Skin of body (tissue), 2 donors: Measurements from ENCODE around the gene SPOP. TPM values are rescaled to one million over a fixed set of nuclear protein-coding genes. Genes with fewer than 3 reads are reported as not detected.

Experiments
- DNase-seq: peaks from one replicate; lab custom pipeline; 2025; lab: John Stamatoyannopoulos, UW
- total RNA-seq: library from RNA; depleted of rRNA; stranded (reverse); fragments of >200 nt; gene quantifications from one replicate; pipeline ENCODE4 v1.2.3, GENCODE V29; 2014

Gene SPOP
- total RNA-seq, 1 donor from 2014 or later = 77.3 TPM

DNA sequence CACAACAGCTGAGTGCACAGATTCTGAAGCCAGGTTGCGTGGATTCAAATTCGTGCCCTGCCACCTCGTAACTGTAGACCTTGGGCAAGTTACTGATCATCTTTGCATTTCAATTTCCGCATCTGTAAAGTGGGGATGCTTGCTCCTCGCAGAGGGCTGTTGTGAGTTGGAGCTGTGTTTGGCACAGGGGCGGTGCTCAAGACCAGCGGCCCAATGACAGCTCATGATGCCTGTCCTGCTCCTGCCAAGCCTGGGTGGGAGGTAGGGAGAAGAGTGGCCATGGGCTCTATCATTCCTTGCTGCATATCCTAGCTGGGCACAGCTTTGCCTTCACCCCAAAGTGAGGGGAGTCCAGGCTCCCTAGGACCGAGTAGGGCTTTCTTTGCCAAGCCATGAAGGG is 89.6 kb downstream of the SPOP start:
- no peak for DNase-seq

GRCh38 chr17:49587366-49588073 is 90.4 kb downstream of the SPOP start:
- no peak for DNase-seq

DNA sequence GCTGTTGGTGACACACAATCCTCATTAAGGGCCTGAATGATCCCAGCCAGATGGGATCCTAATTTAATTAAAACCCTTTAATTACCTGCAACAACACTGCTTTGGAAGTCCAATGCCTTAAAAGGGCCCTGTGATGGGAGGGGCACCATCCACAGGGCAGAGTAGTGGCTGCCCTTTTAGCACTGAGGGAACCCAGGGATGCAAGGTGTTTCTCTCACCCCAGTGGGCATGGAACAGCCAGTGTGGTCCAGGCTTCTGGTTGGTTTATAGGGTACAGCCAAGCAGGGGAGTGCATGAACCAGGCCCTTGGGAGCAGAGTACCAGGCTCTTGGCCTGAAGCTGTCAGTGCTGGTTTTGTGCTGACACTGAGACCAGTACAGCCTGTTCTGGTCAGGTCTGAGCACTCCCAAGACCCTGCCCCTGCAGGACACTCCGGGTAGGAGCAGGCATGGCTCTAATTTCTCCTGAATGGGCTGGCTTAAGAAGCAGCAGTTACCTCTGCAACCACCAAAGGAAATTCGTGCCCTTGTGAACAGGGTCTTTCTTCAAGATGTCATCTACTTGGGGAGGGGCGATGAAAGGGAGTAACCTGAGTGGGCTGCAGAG is 92.4 kb downstream of the SPOP start:
- no peak for DNase-seq

DNA sequence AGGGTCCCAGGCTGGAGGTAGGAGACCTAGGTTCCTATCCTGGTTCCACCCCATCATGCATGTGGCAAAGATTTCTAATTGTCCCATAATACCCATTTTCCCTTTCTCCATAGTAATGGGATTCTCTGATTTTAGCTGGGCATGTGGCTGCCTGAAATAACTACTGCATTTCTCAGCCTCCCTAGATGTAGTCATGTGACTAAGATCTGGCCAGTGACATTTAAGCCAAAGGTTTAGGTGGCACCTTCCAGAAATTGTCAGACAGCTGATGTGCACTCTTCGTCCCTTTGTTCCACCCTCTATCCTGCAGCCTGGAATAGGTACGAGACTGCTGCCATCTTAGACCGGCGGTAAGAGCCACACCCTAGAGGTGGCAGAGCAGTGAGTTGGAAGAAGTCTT is 94.0 kb downstream of the SPOP start:
- no peak for DNase-seq

DNA sequence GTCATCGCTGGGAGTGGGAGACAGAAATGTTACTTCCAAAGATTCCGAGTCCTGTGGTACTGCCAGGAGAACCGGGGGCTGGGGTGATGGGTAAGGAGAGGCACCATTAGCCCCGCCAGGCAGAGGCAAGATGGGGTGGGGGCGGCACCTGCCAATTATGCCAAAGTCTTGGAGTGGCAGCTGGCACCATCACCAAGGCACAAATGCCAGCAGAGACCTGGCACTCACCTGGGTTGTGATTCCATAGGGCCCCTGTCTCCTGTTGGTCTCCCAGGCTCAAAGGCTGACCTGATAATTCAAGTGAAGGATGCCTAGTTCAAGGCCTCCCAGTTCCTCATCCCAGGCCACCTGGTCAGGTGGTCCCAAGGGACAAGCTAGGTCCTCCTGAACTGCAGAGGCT is 94.7 kb downstream of the SPOP start:
- no peak for DNase-seq

GRCh38 chr17:49582789-49583188 is 95.1 kb downstream of the SPOP start:
- DNase-seq = no peak

DNA sequence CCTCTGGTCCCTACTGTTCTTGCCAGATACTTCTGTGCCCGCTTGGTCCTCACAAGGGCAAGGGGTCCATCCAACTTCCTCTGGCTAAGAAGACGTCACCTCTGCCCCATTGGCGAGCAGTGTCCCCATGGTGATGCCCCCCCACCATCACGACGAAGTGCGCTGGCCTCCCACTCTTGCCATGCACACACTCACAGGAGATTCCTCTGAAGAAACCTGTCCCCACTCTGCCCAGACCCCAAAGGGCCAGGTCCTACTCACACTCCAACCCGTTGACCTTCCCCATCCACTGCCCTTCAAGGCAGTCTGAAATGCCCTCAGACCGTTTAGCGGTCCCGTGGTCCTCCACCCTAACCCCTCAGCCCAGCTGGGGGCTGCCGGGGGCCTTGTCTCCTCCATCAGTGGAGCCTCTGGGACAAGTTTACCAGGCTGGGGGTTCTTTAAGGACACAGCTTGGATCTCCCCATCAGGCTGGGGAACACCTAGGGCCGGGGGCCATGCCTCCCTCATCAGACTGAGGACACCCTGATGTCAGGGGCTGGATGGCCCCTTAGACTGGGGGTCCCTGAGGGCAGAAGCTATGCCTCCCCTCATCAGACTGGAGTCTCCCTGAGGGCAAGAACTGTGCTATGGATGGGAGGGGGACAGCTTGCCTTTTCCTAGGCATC is 95.7 kb downstream of the SPOP start:
- DNase-seq = no peak

GRCh38 chr17:49581648-49581998 is 96.3 kb downstream of the SPOP start:
- DNase-seq = no peak

- DNase-seq = no peak
Observed at GRCh38 chr17:49580981-49581647, 96.8 kb downstream of the SPOP start.

- no peak for DNase-seq
Observed at GRCh38 chr17:49580055-49580721, 97.7 kb downstream of the SPOP start.

GRCh38 chr17:49579522-49579921 is 98.4 kb downstream of the SPOP start:
- DNase-seq = no peak

DNA sequence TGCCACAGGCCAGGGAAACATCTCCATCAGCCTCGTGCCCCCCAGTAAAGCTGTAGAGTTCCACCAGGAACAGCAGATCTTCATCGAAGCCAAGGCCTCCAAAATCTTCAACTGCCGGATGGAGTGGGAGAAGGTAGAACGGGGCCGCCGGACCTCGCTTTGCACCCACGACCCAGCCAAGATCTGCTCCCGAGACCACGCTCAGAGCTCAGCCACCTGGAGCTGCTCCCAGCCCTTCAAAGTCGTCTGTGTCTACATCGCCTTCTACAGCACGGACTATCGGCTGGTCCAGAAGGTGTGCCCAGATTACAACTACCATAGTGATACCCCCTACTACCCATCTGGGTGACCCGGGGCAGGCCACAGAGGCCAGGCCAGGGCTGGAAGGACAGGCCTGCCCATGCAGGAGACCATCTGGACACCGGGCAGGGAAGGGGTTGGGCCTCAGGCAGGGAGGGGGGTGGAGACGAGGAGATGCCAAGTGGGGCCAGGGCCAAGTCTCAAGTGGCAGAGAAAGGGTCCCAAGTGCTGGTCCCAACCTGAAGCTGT is 98.9 kb downstream of the SPOP start:
- no peak for DNase-seq

DNA sequence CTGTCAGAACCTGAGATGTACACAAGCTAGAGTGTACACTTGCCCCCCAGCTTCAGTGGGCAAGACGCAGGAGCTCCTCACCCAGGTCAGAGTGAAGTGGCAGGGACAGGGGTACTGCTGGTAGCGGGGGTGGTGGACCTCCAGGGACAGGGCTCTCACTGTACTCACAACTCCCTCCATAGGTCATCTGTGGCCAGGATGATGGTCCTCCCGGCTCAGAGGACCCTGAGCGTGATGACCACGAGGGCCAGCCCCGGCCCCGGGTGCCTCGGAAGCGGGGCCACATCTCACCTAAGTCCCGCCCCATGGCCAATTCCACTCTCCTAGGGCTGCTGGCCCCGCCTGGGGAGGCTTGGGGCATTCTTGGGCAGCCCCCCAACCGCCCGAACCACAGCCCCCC is 99.5 kb downstream of the SPOP start:
- DNase-seq = no peak

- DNase-seq = no peak
Observed at GRCh38 chr17:49577963-49578362, 99.9 kb downstream of the SPOP start.

- no peak for DNase-seq
Observed at GRCh38 chr17:49577650-49577934, 100.3 kb downstream of the SPOP start.

- no peak for DNase-seq
Observed at GRCh38 chr17:49576917-49577649, 100.8 kb downstream of the SPOP start.

- DNase-seq = peak; percentile 51
Observed at GRCh38 chr17:49576088-49576916, 101.6 kb downstream of the SPOP start.

GRCh38 chr17:49575679-49576087 is 102.2 kb downstream of the SPOP start, which contains the start of gene NXPH3:
TSS of gene NXPH3 (plus strand) at chr17:49575871. CDS start at chr17:49576220, 349 bp downstream.
- DNase-seq = no peak

DNA sequence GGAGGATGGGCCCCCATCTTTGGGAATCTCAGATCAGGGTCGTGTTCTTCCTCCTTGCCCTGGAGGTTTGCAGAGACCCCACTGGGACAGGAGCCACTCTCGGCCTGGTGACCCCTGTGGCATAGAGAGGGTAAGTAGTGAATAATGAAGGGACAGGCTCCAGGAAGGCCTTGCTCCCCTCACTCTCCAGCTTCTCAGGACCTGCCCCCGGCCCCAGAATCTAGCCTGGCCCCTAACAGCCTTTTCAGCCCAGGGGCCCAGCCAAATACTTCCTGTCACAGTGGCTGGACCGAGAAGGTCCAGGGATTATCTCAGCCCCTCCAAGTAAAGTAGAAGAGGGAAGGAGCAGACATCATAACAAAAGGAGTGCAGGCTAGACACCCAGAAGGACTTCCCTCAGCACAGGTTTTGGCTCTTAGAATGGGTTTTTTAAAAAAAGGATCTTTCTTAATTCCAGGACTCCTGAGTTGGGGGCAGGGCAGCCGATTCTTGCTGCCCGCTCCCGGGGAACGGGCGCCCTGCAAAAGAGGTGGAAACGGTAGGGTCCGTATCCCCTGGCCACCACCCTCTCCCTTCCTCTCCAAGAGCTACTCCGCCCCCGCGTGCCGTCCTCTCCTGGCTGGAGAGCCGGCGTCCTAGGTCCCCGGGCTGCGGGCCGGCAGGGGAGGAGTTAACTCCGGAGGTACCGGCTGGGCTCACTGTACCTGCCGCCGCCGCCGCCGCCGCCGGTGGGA is 102.8 kb downstream of the SPOP start:
- DNase-seq = no peak
